PC-3 (cell line): ENCODE measurements around the gene KRT81. TPM values are rescaled to one million over a fixed set of nuclear protein-coding genes. Genes with fewer than 3 reads are reported as not detected.

Experiments
- ATAC-seq: fragments of 200-7000 bp; cut with Tn5 transposase; 2 replicates; pipeline ENCODE4 v1.9.1; 2020; ENCODE audit warnings: mild to moderate bottlenecking, moderate library complexity
- BruUV-seq: library from RNA; stranded (reverse); fragments of 400-500 nt; replicated peaks from 2 replicates; lab custom pipeline; 2021; lab: Mats Ljungman, UMichigan
- CTCF ChIA-PET: fragments of 300-600 bp; sonication (Branson Sonifier 250); formaldehyde crosslinking; loops from one replicate; lab custom pipeline; 2022; ENCODE audit warnings: antibody characterized with exemption; lab: Charles Lee
- POLR2A ChIA-PET: fragments of 300-600 bp; sonication (Branson Sonifier 250); formaldehyde crosslinking; loops from one replicate; lab custom pipeline; 2022; ENCODE audit warnings: antibody characterized with exemption; ENCODE audit not compliant: unreplicated experiment; lab: Charles Lee
- DNase-seq: peaks from one replicate; pipeline ENCODE4 v3.0.0-alpha.2; 2015
- H2AFZ ChIP-seq: fragments of 300-600 bp; sonication (generic); 2 replicates; pipeline ENCODE4 v1.6.0; 2016; ENCODE audit warnings: antibody characterized with exemption, low read length
- H3F3A ChIP-seq: fragments of 300-600 bp; sonication (generic); one replicate; pipeline ENCODE4 v1.6.0; 2017; ENCODE audit warnings: antibody characterized with exemption, low read length, control low read depth, mild to moderate bottlenecking; ENCODE audit not compliant: unreplicated experiment
- H3K27ac ChIP-seq: fragments of 300-600 bp; sonication (generic); 2 replicates; pipeline ENCODE4 v1.5.1; 2016; ENCODE audit warnings: mild to moderate bottlenecking, low read length
- H3K27me3 ChIP-seq: fragments of 300-600 bp; sonication (generic); 2 replicates; pipeline ENCODE4 v1.6.1; 2016; ENCODE audit warnings: low read length, mixed read lengths
- H3K36me3 ChIP-seq: fragments of 300-600 bp; sonication (generic); 2 replicates; pipeline ENCODE4 v1.6.1; 2016; ENCODE audit warnings: low read depth, mixed run types, low read length, mixed read lengths
- H3K4me1 ChIP-seq: fragments of 300-600 bp; sonication (generic); 2 replicates; pipeline ENCODE4 v1.5.1; 2016; ENCODE audit warnings: low read length; ENCODE audit not compliant: insufficient read depth
- H3K4me2 ChIP-seq: fragments of 300-600 bp; sonication (generic); 2 replicates; pipeline ENCODE4 v1.6.0; 2016; ENCODE audit warnings: low read length
- H3K4me3 ChIP-seq: fragments of 300-600 bp; sonication (generic); 2 replicates; pipeline ENCODE4 v1.5.1; 2016; ENCODE audit warnings: mild to moderate bottlenecking, low read length, mixed read lengths
- H3K79me2 ChIP-seq: fragments of 300-600 bp; sonication (generic); 2 replicates; pipeline ENCODE4 v1.6.1; 2017; ENCODE audit warnings: low read length, mixed read lengths
- H3K9ac ChIP-seq: fragments of 300-600 bp; sonication (generic); 2 replicates; pipeline ENCODE4 v1.6.0; 2016; ENCODE audit warnings: mild to moderate bottlenecking, low read length
- H3K9me2 ChIP-seq: fragments of 300-600 bp; sonication (generic); replicated peaks from 2 replicates; pipeline ENCODE4 v1.6.1; 2016; ENCODE audit warnings: mixed run types, low read length, mixed read lengths
- H3K9me3 ChIP-seq: fragments of 300-600 bp; sonication (generic); 2 replicates; pipeline ENCODE4 v1.6.1; 2016; ENCODE audit warnings: low read length, mixed read lengths
- H4K20me1 ChIP-seq: fragments of 300-600 bp; sonication (generic); 2 replicates; pipeline ENCODE4 v1.6.1; 2016; ENCODE audit warnings: low read length, mixed read lengths
- EZH2 ChIP-seq: fragments of 300-600 bp; sonication (generic); IDR thresholded peaks from one replicate; pipeline ENCODE4 v1.6.1; 2017; ENCODE audit warnings: antibody characterized with exemption, mild to moderate bottlenecking, low read length; ENCODE audit not compliant: unreplicated experiment
- EZH2phosphoT487 ChIP-seq: fragments of 300-600 bp; sonication (generic); IDR thresholded peaks from 2 replicates; pipeline ENCODE4 v1.6.1; 2018; ENCODE audit warnings: mild to moderate bottlenecking, antibody characterized with exemption, low read length, borderline replicate concordance
- intact Hi-C: fragments of 100-400 bp; cut with micrococcal nuclease; formaldehyde crosslinking; loops from 2 replicates; pipeline ENCODE4 v1.9.0; 2023
- total RNA-seq: library from RNA; depleted of rRNA; stranded (reverse); fragments of >200 nt; gene quantifications from 2 replicates; pipeline ENCODE4 v1.2.3, GENCODE V29; 2014
- TF ChIP-seq, protein P1 (sequence below): fragments of 300-600 bp; sonication (generic); conservative IDR thresholded peaks from 2 replicates; pipeline ENCODE4 v1.5.1; 2017; ENCODE audit warnings: antibody characterized with exemption, low read depth, mild to moderate bottlenecking, low read length

The KRT81 gene
- total RNA-seq, 1 experiment from 2014 or later = 1,688 TPM

GRCh38 chr12:52268212-52268611 is 23.1 kb downstream of the KRT81 start:
- Histone ChIP-seq H3K36me3 (no peaks in the 10 kb centered on the region), H3K9me2 (no peaks in the 10 kb centered on the region), H3K4me3 (no peak overlapping the region), H3K9ac (no peak overlapping the region), H2AFZ (no peak overlapping the region), H3K27ac (no peak overlapping the region), H3K79me2 (no peaks in the 10 kb centered on the region), H3K27me3 (no peaks in the 10 kb centered on the region), H3K9me3 (no peaks in the 10 kb centered on the region), H4K20me1 (no peaks in the 10 kb centered on the region), H3K4me2 (no peak overlapping the region), H3K4me1 (no peaks in the 10 kb centered on the region), H3F3A (no peaks in the 10 kb centered on the region)
- ChIA-PET POLR2A (no interaction called here), CTCF (no interaction called here)
- TF ChIP-seq, protein P1, sequence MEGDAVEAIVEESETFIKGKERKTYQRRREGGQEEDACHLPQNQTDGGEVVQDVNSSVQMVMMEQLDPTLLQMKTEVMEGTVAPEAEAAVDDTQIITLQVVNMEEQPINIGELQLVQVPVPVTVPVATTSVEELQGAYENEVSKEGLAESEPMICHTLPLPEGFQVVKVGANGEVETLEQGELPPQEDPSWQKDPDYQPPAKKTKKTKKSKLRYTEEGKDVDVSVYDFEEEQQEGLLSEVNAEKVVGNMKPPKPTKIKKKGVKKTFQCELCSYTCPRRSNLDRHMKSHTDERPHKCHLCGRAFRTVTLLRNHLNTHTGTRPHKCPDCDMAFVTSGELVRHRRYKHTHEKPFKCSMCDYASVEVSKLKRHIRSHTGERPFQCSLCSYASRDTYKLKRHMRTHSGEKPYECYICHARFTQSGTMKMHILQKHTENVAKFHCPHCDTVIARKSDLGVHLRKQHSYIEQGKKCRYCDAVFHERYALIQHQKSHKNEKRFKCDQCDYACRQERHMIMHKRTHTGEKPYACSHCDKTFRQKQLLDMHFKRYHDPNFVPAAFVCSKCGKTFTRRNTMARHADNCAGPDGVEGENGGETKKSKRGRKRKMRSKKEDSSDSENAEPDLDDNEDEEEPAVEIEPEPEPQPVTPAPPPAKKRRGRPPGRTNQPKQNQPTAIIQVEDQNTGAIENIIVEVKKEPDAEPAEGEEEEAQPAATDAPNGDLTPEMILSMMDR = no peak
- TF ChIP-seq EZH2phosphoT487 (no peak), EZH2 (no peak)
- no TSS peak for BruUV-seq
- intact Hi-C loops = no loop called here
- no peak for ATAC-seq
- peak; percentile 25 for DNase-seq

- intact Hi-C loops = no loop called here
- no peaks in the 10 kb centered on the region for H3K9me2 ChIP-seq
- no peak overlapping the region for H3K4me3 ChIP-seq
- POLR2A ChIA-PET = no interaction called here
- no TSS peak for BruUV-seq
- H3K36me3 ChIP-seq = no peaks in the 10 kb centered on the region
- H3K4me2 ChIP-seq = no peak overlapping the region
- H3K9ac ChIP-seq = no peak overlapping the region
- no peak overlapping the region for H3K27ac ChIP-seq
- CTCF ChIA-PET = no interaction called here
- ATAC-seq = no peak
- no peaks in the 10 kb centered on the region for H3K27me3 ChIP-seq
- H3F3A ChIP-seq = no peaks in the 10 kb centered on the region
- no peaks in the 10 kb centered on the region for H3K4me1 ChIP-seq
- DNase-seq = no peak
- H4K20me1 ChIP-seq = no peaks in the 10 kb centered on the region
- no peak overlapping the region for H2AFZ ChIP-seq
- TF ChIP-seq EZH2phosphoT487 (no peak), EZH2 (no peak)
- TF ChIP-seq, protein P1 = no peak
- H3K9me3 ChIP-seq = no peaks in the 10 kb centered on the region
- no peaks in the 10 kb centered on the region for H3K79me2 ChIP-seq
Measured at GRCh38 chr12:52267699-52268098, 23.6 kb downstream of the KRT81 start.

- Histone ChIP-seq H3K9me2 (no peaks in the 10 kb centered on the region), H3K4me1 (no peaks in the 10 kb centered on the region), H3K79me2 (no peaks in the 10 kb centered on the region), H3K4me3 (no peak overlapping the region), H4K20me1 (no peaks in the 10 kb centered on the region), H3K9me3 (no peaks in the 10 kb centered on the region), H3K4me2 (no peak overlapping the region), H3K27ac (no peak overlapping the region), H3K27me3 (no peaks in the 10 kb centered on the region), H3K36me3 (no peaks in the 10 kb centered on the region), H3K9ac (no peak overlapping the region), H2AFZ (no peak overlapping the region), H3F3A (no peaks in the 10 kb centered on the region)
- ChIA-PET CTCF (no interaction called here), POLR2A (no interaction called here)
- intact Hi-C loops = no loop called here
- no TSS peak for BruUV-seq
- DNase-seq = no peak
- no peak for TF ChIP-seq EZH2
- TF ChIP-seq, protein P1 = no peak
- TF ChIP-seq EZH2phosphoT487 = no peak
- ATAC-seq = no peak
Measured at GRCh38 chr12:52267266-52267665, 24.1 kb downstream of the KRT81 start.
